Naive B cell (primary cell): ENCODE data around the gene ARFRP1. TPM values are rescaled to one million over a fixed set of nuclear protein-coding genes. Genes with fewer than 3 reads are reported as not detected.
A peak's percentile ranks its signal among the peaks of the same experiment; 100 is the strongest.

Source experiments
- ATAC-seq, 2 donors: fragments of 150-1000 bp; cut with Tn5 transposase; 2 replicates each; pipeline ENCODE4 v1.10.0; 2021; ENCODE audit warnings: low read depth in 2 of 2, mild to moderate bottlenecking in 2 of 2, moderate library complexity in 2 of 2
- DNase-seq: peaks from one replicate; pipeline ENCODE4 v3.0.0; 2022
- H3K27ac Mint-ChIP-seq, 6 donors: one replicate each; pipeline ENCODE4 v1.8.0; 2020 to 2022; ENCODE audit warnings: mild to moderate bottlenecking in 6 of 6, mixed read lengths in 6 of 6, moderate library complexity in 5 of 6, inconsistent platforms in 2 of 6
- H3K27me3 Mint-ChIP-seq, 3 donors: one replicate each; pipeline ENCODE4 v1.8.0; 2021 to 2022; ENCODE audit warnings: mixed read lengths in 3 of 3, mild to moderate bottlenecking in 1 of 3
- H3K36me3 Mint-ChIP-seq, 2 donors: one replicate each; pipeline ENCODE4 v1.8.0; 2020 to 2022; ENCODE audit warnings: mixed read lengths in 2 of 2, inconsistent platforms in 1 of 2, mild to moderate bottlenecking in 1 of 2
- H3K4me1 Mint-ChIP-seq, 3 donors: one replicate each; pipeline ENCODE4 v1.8.0; 2020 to 2022; ENCODE audit warnings: mixed read lengths in 3 of 3, inconsistent platforms in 1 of 3, mild to moderate bottlenecking in 1 of 3, moderate library complexity in 1 of 3
- H3K4me3 Mint-ChIP-seq, 8 donors: one replicate each; pipeline ENCODE4 v1.8.0; 2020 to 2022; ENCODE audit warnings: mild to moderate bottlenecking in 8 of 8, mixed read lengths in 8 of 8, moderate library complexity in 8 of 8, inconsistent platforms in 2 of 8
- H3K9me3 Mint-ChIP-seq, 7 donors: one replicate each; pipeline ENCODE4 v1.8.0; 2020 to 2022; ENCODE audit warnings: mixed read lengths in 7 of 7, mild to moderate bottlenecking in 5 of 7, inconsistent platforms in 2 of 7, moderate library complexity in 1 of 7
- polyA plus RNA-seq, 6 donors: library from polyadenylated mRNA; unstranded; fragments of 300-500 nt; fragmentation: Illumina TruSeq; gene quantifications; one replicate each; pipeline ENCODE4 v1.2.3, GENCODE V29; 2021; ENCODE audit warnings: low read depth in 6 of 6

The ARFRP1 gene
- polyA plus RNA-seq, 6 donors from 2014 or later, result 35.6 to 62.9 (median 45.8) TPM

GRCh38 chr20:63691711-63692435, 15.9 kb downstream of the ARFRP1 start:
- ATAC-seq (no peak), DNase-seq (no peak)
- no peaks in the 10 kb centered on the region for H3K9me3 Mint-ChIP-seq
- peaks cover 6 to 13% (median 11%) of the 10 kb centered on the region in 3 donors for H3K4me1 Mint-ChIP-seq
- no peaks in the 10 kb centered on the region for H3K36me3 Mint-ChIP-seq
- H3K4me3 Mint-ChIP-seq, result no peak overlapping the region
- H3K27ac Mint-ChIP-seq, result peak overlapping the region in 1 of 6 donors; percentile 77
- no peaks in the 10 kb centered on the region for H3K27me3 Mint-ChIP-seq

DNA sequence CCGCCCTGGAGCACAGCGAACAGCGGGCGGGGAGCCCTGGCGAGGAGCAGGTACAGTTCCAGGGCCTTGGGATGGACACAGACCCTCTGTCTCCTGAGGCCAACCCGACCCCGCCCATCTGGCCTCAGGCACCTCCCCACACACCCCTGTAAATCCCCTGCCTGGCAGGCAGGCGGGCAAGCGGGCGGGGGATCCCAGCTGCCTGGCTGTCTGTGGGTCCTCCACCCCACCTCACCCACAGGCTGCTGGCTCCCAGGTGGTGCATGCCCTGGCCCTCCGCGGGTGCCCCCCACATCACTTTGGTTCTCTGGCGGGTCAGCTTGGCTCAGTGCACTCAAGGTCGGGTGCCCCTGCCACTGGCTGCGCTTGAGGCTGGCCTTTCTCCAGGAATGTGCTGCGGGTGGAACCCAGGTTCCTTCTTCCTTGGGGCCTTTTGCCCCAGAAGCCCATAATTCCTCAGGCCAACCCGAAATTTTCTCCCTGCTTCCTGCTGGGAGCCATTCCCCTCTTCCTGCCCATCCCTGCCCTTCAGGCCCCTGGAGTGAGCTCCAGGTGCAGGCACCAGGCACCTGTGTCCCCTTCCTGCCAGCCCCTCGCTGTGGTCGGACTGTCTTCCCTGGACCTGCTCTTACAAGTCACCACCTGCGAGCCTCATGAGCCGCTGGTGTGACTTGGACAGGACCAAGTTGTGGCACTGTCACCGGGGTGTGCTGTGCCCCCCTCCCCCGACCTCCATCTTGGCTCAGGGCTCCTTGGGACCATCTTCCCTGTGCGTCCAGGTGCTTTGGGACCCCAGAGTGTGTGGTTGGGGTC, 16.7 kb downstream of the ARFRP1 start:
- H3K4me1 Mint-ChIP-seq, result peaks cover 5 to 8% (median 6%) of the 10 kb centered on the region in 3 donors
- DNase-seq (no peak), ATAC-seq (peak; percentile 49 to 62)
- H3K27me3 Mint-ChIP-seq, result no peaks in the 10 kb centered on the region
- no peaks in the 10 kb centered on the region for H3K9me3 Mint-ChIP-seq
- no peaks in the 10 kb centered on the region for H3K36me3 Mint-ChIP-seq
- H3K27ac Mint-ChIP-seq, result peak overlapping the region in 2 of 6 donors; percentile 47 to 77
- H3K4me3 Mint-ChIP-seq, result peak overlapping the region in 1 of 8 donors; percentile 74

DNA sequence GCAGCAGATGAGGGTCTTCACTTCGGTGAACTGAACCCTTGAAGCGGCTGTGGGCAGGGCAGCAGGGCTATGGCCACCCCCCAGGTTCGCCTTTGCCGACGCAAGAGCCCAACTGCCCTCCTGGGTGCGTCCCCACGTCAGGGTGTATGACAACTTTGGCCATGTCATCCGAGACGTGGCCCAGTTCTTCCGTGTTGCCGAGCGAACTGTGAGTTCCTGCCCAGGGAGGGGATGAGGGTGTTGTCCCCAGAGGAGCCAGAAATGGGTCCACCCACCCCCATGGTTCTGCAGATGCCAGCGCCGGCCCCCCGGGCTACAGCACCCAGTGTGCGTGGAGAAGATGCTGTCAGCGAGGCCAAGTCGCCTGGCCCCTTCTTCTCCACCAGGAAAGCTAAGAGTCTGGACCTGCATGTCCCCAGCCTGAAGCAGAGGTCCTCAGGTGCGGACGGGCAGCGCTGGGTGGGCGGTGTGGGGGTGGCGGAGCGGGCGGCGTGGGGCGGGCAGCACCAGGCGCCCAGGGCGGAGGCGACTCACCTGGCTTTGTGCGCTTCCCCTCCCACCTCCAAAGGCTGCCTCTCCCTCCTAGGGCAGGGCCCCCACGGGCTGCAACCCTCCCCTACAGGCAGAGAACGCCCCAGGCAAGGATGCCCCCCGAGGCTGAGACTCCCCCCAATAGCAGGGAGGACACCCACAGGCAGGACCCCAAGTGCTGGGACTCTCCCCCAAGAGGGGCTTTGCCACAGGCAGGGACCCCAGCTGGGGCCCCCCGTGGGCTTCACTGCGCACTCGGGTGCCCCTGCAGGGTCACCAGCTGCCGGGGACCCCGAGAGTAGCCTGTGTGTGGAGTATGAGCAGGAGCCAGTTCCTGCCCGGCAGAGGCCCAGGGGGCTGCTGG, 17.5 kb downstream of the ARFRP1 start:
- ATAC-seq (no peak), DNase-seq (no peak)
- no peaks in the 10 kb centered on the region for H3K27me3 Mint-ChIP-seq
- no peaks in the 10 kb centered on the region for H3K36me3 Mint-ChIP-seq
- H3K9me3 Mint-ChIP-seq, result no peaks in the 10 kb centered on the region
- no peak overlapping the region for H3K27ac Mint-ChIP-seq
- no peak overlapping the region for H3K4me3 Mint-ChIP-seq
- peaks cover 3 to 5% (median 5%) of the 10 kb centered on the region in 3 donors for H3K4me1 Mint-ChIP-seq

DNA sequence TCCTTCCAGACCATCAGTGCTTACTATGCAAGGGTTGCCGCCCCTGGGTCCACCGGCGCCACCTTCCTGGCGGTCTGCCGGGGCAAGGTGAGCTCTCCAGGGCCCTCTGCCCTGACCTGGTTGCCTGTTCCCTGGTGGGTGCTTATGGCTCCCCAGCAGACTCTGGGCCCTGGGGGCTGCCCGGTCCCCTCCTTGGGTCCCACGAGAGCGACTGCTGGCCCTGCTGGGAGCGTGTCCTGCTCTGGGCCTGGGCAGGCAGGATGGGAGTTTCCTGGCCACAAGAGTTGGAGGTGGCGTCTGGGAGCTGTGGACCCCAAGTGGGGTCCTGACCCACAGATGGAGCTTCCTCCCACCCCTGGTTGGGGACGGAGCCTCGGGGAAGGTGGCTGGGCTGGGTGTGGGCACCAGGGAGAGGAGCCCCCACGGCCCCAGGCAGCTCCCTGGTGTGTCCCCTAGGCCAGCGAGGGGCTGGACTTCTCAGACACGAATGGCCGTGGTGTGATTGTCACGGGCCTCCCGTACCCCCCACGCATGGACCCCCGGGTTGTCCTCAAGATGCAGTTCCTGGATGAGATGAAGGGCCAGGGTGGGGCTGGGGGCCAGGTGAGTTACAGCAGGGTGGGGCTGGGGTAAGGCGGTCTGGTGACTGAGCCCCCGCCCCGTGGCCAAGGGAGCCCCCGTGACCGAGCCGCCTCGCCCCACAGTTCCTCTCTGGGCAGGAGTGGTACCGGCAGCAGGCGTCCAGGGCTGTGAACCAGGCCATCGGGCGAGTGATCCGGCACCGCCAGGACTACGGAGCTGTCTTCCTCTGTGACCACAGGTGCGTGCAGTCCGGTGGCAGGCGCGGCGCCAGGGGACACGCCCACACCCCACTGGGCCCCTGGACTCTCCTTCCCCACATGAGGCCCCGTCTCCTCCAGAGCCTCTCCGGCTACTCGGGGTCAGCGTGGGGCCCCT, 18.5 kb downstream of the ARFRP1 start:
- no peak for ATAC-seq
- Mint-ChIP-seq H3K27ac (no peak overlapping the region), H3K27me3 (no peaks in the 10 kb centered on the region), H3K4me1 (peaks cover 3 to 5% (median 5%) of the 10 kb centered on the region in 3 donors), H3K4me3 (no peak overlapping the region), H3K36me3 (no peaks in the 10 kb centered on the region), H3K9me3 (no peaks in the 10 kb centered on the region)
- no peak for DNase-seq

- Mint-ChIP-seq H3K36me3 (no peaks in the 10 kb centered on the region), H3K9me3 (no peaks in the 10 kb centered on the region), H3K4me3 (no peak overlapping the region), H3K27me3 (no peaks in the 10 kb centered on the region), H3K27ac (no peak overlapping the region), H3K4me1 (peaks cover 3 to 5% (median 5%) of the 10 kb centered on the region in 3 donors)
- no peak for DNase-seq
- no peak for ATAC-seq
Observed at GRCh38 chr20:63688228-63689045, 19.3 kb downstream of the ARFRP1 start.

GRCh38 chr20:63687419-63688178, 20.2 kb downstream of the ARFRP1 start:
- Mint-ChIP-seq H3K36me3 (no peaks in the 10 kb centered on the region), H3K9me3 (no peaks in the 10 kb centered on the region), H3K27ac (no peak overlapping the region), H3K4me3 (no peak overlapping the region), H3K27me3 (no peaks in the 10 kb centered on the region), H3K4me1 (peaks cover 3 to 5% (median 5%) of the 10 kb centered on the region in 3 donors)
- DNase-seq (no peak), ATAC-seq (no peak)

DNA sequence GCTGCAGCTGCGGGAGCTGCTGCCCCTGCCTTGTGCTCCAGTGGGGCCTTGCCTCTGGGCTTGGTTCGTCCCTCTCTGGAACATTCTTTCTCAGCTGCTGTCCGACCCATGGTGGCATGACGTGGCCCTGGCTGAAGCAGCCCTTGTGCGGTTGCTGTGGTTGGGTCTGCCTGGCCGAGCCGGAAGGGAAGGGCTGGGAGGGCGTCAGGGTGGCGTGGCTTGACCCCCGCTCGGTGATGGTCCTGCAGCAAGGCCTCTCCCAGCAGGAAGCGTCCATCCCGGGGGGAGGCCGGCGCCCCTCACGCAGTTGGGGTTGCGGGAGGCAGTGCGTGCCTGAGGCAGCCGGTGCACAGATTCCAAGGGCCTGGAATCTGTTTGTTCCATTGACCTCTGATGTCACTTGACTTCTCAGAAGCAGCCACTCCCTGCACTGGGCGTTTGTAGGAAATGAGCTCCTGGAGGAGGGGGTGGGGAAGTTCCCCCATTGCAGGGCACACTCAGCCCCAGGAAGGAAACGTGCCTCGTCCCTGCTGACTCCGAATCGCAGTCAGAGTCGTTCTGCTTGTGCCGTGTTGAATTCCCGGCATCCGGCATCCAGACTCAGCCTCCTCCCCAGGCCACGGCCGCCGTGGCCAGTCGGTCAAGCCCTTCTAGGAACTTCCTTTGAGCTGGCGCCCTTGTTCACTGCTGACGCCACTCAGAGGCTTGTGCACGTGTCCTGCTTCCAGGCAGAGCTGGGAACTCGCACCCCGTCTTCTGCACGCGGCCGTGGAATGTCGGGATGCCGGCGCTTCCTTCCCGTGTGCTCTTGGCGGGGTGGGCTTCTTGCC, 21.1 kb downstream of the ARFRP1 start:
- peak in 1 of 2 donors; percentile 46 for ATAC-seq

GRCh38 chr20:63686094-63686491, 21.7 kb downstream of the ARFRP1 start:
- H3K27me3 Mint-ChIP-seq, result no peaks in the 10 kb centered on the region
- no peak for ATAC-seq
- DNase-seq, result no peak
- H3K9me3 Mint-ChIP-seq, result no peaks in the 10 kb centered on the region
- no peak overlapping the region for H3K27ac Mint-ChIP-seq
- no peak overlapping the region for H3K4me3 Mint-ChIP-seq
- H3K4me1 Mint-ChIP-seq, result peaks cover 0 to 3% (median 0%) of the 10 kb centered on the region in 3 donors
- H3K36me3 Mint-ChIP-seq, result no peaks in the 10 kb centered on the region

More for the DNA sequence above, 21.1 kb downstream of the ARFRP1 start:
- H3K4me3 Mint-ChIP-seq, result no peak overlapping the region
- H3K4me1 Mint-ChIP-seq, result peaks cover 3 to 5% (median 5%) of the 10 kb centered on the region in 3 donors
- no peak for DNase-seq
- no peaks in the 10 kb centered on the region for H3K9me3 Mint-ChIP-seq
- H3K36me3 Mint-ChIP-seq, result no peaks in the 10 kb centered on the region
- no peak overlapping the region for H3K27ac Mint-ChIP-seq
- H3K27me3 Mint-ChIP-seq, result no peaks in the 10 kb centered on the region

- no peak for DNase-seq
- Mint-ChIP-seq H3K4me1 (peaks cover 0 to 3% (median 0%) of the 10 kb centered on the region in 3 donors), H3K27ac (peak overlapping the region in 2 of 6 donors; percentile 49 to 94), H3K4me3 (no peak overlapping the region), H3K27me3 (no peaks in the 10 kb centered on the region), H3K9me3 (no peaks in the 10 kb centered on the region), H3K36me3 (no peaks in the 10 kb centered on the region)
- ATAC-seq, result no peak
Observed at GRCh38 chr20:63685269-63686026, 22.3 kb downstream of the ARFRP1 start.
